NCI-H2196 (cell line): Measurements from ENCODE around the gene KRTAP4-6.
"Not testable (repeated sequence)": the region's sequence is repeated elsewhere in the genome, so short reads cannot be mapped to it uniquely, and the experiment has no call there.

Source experiments
- DNase-seq: peaks from one replicate; lab custom pipeline; 2025; ENCODE audit not compliant: unreplicated experiment; lab: John Stamatoyannopoulos, UW

The KRTAP4-6 gene

GRCh38 chr17:41107941-41108450 is 32.3 kb downstream of the KRTAP4-6 start:
- no peak for DNase-seq

DNA sequence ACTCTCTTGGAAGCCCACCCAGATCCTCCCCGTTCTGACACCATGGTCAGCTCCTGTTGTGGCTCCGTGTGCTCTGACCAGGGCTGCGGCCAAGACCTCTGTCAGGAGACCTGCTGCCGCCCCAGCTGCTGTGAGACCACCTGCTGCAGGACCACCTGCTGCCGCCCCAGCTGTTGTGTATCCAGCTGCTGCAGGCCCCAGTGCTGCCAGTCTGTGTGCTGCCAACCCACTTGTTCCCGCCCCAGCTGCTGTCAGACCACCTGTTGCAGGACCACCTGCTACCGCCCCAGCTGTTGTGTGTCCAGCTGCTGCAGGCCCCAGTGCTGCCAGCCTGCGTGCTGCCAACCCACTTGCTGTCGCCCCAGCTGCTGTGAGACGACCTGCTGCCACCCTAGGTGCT is 35.0 kb downstream of the KRTAP4-6 start, which contains the start of gene KRTAP4-9:
TSS of gene KRTAP4-9 (plus strand) at position 43 of the 400 bp plus-strand sequence. CDS start at position 43, 0 bp downstream.
- not testable (repeated sequence) for DNase-seq

GRCh38 chr17:41104386-41105038 is 35.8 kb downstream of the KRTAP4-6 start:
- DNase-seq, result not testable (repeated sequence)

DNA sequence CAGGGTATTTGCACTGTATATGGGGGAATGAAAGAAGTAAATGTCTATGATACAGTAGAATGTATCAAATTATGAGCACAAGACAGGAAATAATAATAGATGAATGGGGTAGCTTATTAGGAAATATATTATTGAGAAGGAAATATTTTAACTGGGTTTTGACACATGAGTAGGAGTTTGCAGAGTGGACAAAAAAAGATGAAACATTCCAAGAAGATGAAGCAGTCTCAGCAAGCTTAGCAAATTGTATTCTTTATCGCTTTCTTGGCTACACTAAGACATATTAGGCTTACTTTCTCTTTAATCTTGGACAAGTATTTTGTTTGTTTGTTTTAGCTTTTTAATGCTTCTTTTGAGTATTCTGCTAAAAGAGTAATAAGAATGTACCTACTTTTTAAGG is 36.4 kb downstream of the KRTAP4-6 start:
- DNase-seq, result no peak

GRCh38 chr17:41101586-41102259 is 38.6 kb downstream of the KRTAP4-6 start, which contains the start of gene KRTAP4-16:
Gene KRTAP4-16, minus strand, starts transcription at chr17:41102209. Its CDS starts 0 bp downstream, at chr17:41102209.
- no peak for DNase-seq

DNA sequence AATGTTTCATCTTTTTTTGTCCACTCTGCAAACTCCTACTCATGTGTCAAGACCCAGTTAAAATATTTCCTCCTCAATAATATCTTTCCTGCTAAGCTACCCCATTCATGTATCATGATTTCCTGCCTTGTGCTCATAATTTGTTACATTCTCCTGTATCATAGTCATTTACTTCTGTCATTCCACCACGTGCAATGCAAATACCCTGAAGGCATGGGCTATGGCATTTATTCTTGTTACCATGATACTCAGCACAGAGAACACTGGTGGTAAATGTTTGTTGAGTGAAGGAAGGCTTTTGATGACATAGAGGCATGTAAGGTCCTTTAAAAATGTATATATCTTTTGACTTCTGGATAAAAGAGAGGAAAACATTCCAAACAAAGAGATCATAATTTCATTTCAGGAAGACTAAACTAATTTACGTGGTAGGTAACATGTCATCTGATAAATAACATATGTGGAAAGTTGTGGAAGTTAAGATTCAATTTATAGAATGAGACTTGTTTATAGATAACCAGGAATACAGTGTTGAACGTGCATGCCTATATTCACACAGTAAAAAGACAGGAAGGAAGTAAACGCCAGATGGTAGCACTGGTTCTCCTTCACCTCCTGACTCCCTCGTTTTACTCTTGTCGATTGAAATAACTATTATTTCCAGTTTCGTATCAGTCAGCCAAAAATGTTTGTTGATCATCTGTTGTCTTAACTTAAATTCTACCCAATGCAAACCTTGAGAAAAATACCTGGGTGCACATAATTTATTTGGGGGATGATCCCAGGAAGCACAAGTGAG is 40.5 kb downstream of the KRTAP4-6 start:
- DNase-seq, result not testable (repeated sequence)

DNA sequence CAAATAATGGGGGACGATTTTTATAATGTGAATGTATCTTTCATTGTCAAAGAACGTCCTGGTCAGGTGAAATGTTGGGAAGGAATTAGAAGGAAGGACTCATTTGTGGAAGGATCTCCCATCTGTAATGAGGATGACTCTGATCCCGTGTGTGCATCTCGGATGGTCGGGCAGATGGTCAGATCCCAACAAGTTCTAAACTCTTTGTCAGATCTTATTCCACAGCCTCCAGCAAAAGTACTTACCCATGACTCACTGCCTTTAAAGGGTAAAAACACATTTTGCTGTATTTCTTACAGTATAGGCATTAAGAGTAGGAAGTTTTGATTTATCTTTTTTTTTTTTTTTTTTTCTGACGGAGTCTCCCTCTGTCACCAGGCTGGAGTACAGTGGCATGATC is 41.9 kb downstream of the KRTAP4-6 start:
- DNase-seq, result no peak

- DNase-seq, result no peak
Measured at GRCh38 chr17:41098042-41098441, 42.3 kb downstream of the KRTAP4-6 start, which contains the start of gene KRTAP4-8. Gene KRTAP4-8, minus strand, starts transcription at chr17:41098142. Its CDS starts 58 bp downstream, at chr17:41098084.

- DNase-seq, result no peak
Measured at GRCh38 chr17:41096055-41096454, 44.3 kb downstream of the KRTAP4-6 start.
